ENCODE measurements around the gene NELL2. TPM values are rescaled to one million over a fixed set of nuclear protein-coding genes. Genes with fewer than 3 reads are reported as not detected.
"Not testable (repeated sequence)": the region's sequence is repeated elsewhere in the genome, so short reads cannot be mapped to it uniquely, and the experiment has no call there.

NELL2 gene
- total RNA-seq, 1 donor from 2014 or later = 1.7 TPM

DNA sequence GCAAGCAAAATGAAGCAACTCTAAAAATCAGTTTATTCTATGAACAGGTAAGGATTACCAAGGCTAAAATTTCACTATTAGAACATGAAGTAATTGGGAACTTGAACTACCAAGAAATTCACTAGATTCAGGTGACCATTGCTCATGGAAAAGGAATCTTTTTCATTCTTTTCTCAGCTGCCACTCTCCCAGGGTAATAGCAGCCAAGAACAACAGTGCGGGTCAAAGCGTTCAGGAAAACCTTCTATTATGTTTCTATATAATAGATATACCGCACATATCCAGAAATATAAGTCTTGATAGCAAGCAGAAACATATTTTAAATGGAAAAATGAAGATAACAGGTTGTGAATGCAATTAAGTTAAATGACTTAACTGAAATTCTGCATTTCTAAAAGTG lies 125.6 kb downstream of the NELL2 start:
- H3K27ac Mint-ChIP-seq (ENCODE audit: unreplicated experiment) = no peak overlapping the region
- TF ChIP-seq, protein P1, sequence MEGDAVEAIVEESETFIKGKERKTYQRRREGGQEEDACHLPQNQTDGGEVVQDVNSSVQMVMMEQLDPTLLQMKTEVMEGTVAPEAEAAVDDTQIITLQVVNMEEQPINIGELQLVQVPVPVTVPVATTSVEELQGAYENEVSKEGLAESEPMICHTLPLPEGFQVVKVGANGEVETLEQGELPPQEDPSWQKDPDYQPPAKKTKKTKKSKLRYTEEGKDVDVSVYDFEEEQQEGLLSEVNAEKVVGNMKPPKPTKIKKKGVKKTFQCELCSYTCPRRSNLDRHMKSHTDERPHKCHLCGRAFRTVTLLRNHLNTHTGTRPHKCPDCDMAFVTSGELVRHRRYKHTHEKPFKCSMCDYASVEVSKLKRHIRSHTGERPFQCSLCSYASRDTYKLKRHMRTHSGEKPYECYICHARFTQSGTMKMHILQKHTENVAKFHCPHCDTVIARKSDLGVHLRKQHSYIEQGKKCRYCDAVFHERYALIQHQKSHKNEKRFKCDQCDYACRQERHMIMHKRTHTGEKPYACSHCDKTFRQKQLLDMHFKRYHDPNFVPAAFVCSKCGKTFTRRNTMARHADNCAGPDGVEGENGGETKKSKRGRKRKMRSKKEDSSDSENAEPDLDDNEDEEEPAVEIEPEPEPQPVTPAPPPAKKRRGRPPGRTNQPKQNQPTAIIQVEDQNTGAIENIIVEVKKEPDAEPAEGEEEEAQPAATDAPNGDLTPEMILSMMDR (IDR thresholded peaks at IDR 0.05; ENCODE audit: unreplicated experiment) = no peak
- no peaks in the 10 kb centered on the region for H3K36me3 Mint-ChIP-seq (ENCODE audit: low read depth, unreplicated experiment)
- H3K9me3 Mint-ChIP-seq (ENCODE audit: unreplicated experiment) = no peaks in the 10 kb centered on the region
- H3K4me1 Mint-ChIP-seq (ENCODE audit: unreplicated experiment) = no peaks in the 10 kb centered on the region
- no peaks in the 10 kb centered on the region for H3K27me3 Mint-ChIP-seq (ENCODE audit: unreplicated experiment)
- no peak overlapping the region for H3K4me3 Mint-ChIP-seq (ENCODE audit: unreplicated experiment)
- DNase-seq (ENCODE audit: low spot score) = no peak

DNA sequence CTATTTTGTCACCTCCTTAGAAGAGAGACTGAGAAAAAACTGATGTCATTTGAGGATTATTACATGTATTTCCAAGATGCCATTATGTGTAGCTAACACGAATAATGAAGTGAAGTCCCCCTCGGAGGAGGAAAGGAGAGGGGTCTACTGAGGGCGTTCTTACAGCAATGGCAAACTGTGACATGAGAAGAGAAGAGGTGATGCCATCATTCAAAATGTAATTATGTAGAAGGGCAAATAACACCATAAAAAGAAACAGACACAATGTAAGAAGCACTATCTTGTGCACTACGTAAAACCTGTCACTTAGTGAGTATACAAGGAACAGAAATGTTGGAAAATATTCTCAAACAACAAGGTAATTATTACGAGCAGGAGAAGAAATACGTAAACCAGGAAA lies 126.5 kb downstream of the NELL2 start:
- H3K27me3 Mint-ChIP-seq (ENCODE audit: unreplicated experiment) = no peaks in the 10 kb centered on the region
- H3K4me3 Mint-ChIP-seq (ENCODE audit: unreplicated experiment) = no peak overlapping the region
- no peak overlapping the region for H3K27ac Mint-ChIP-seq (ENCODE audit: unreplicated experiment)
- no peaks in the 10 kb centered on the region for H3K4me1 Mint-ChIP-seq (ENCODE audit: unreplicated experiment)
- TF ChIP-seq, protein P1 (IDR thresholded peaks at IDR 0.05; ENCODE audit: unreplicated experiment) = no peak
- no peaks in the 10 kb centered on the region for H3K36me3 Mint-ChIP-seq (ENCODE audit: low read depth, unreplicated experiment)
- no peaks in the 10 kb centered on the region for H3K9me3 Mint-ChIP-seq (ENCODE audit: unreplicated experiment)
- DNase-seq (ENCODE audit: low spot score) = no peak

DNA sequence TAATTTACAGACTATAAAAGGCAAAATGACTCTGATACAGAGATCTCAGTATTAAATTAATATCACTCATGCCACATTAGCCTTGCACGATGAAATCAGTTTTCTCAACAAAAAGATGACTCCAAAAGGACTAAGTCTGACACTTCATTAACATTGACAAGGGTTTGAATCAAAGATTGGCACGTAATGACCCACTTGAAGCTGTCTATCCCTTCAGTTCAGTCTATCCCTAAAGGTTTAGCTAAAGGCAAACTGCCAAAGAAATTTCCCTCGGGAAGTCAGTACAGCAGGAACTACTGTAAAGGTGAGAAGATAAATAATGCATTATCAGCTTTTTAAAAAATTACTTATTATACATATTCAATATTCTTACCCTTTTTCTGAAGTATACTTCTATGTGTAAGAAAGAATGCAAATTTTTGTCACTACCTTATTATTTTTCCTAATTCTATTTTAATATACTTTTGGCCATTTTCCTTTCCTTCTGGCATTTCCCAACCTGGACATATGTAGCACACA lies 127.1 kb downstream of the NELL2 start:
- Mint-ChIP-seq H3K4me1 (ENCODE audit: unreplicated experiment) (no peaks in the 10 kb centered on the region), H3K4me3 (ENCODE audit: unreplicated experiment) (no peak overlapping the region), H3K27ac (ENCODE audit: unreplicated experiment) (no peak overlapping the region), H3K27me3 (ENCODE audit: unreplicated experiment) (no peaks in the 10 kb centered on the region), H3K36me3 (ENCODE audit: low read depth, unreplicated experiment) (no peaks in the 10 kb centered on the region), H3K9me3 (ENCODE audit: unreplicated experiment) (no peaks in the 10 kb centered on the region)
- no peak for DNase-seq (ENCODE audit: low spot score)
- TF ChIP-seq, protein P1 (IDR thresholded peaks at IDR 0.05; ENCODE audit: unreplicated experiment) = no peak

DNA sequence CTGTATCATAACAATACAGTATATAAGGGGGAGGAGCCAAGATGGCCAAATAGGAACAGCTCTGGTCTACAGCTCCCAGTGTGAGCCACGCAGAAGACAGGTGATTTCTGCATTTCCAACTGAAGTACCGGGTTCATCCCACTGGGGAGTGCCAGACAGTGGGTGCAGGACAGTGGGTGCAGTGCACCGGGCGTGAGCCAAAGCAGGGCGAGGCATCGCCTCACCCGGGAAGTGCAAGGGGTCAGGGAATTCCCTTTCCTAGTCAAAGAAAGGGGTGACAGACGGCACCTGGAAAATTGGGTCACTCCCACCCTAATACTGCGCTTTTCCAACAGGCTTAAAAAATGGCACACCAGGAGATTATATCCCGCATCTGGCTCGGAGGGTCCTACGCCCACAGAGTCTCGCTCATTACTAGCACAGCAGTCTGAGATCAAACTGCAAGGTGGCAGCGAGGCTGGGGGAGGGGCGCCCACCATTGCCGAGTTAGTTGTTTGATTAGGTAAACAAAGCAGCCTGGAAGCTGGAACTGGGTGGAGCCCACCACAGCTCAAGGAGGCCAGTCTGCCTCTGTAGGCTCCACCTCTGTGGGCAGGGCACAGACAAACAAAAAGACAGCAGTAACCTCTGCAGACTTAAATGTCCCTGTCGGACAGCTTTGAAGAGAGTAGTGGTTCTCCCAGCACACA lies 134.7 kb downstream of the NELL2 start:
- not testable (repeated sequence) for H3K27ac Mint-ChIP-seq (ENCODE audit: unreplicated experiment); DNase-seq (ENCODE audit: low spot score); H3K4me1 Mint-ChIP-seq (ENCODE audit: unreplicated experiment); H3K4me3 Mint-ChIP-seq (ENCODE audit: unreplicated experiment); H3K9me3 Mint-ChIP-seq (ENCODE audit: unreplicated experiment); H3K36me3 Mint-ChIP-seq (ENCODE audit: low read depth, unreplicated experiment); H3K27me3 Mint-ChIP-seq (ENCODE audit: unreplicated experiment)

DNA sequence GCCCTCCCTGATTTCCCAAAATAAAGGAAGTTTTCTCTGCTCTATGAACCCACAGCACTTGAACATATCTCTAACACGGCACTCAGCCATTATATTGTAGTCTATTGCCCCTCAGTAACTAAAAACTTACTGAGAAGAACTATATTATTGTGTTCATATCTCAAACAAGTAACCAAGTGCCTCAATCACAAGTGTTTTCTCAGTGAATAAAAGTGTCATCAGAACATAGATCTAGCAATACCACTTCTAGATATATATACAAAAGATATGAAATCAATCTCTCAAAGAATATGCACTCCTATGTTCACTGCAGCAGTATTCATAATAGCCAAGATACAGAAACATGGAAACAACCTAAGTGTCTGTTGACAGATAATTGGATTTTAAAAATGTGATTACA lies 138.1 kb downstream of the NELL2 start:
- Mint-ChIP-seq H3K27me3 (ENCODE audit: unreplicated experiment) (no peaks in the 10 kb centered on the region), H3K36me3 (ENCODE audit: low read depth, unreplicated experiment) (no peaks in the 10 kb centered on the region), H3K4me3 (ENCODE audit: unreplicated experiment) (no peak overlapping the region), H3K9me3 (ENCODE audit: unreplicated experiment) (no peaks in the 10 kb centered on the region), H3K4me1 (ENCODE audit: unreplicated experiment) (no peaks in the 10 kb centered on the region), H3K27ac (ENCODE audit: unreplicated experiment) (no peak overlapping the region)
- DNase-seq (ENCODE audit: low spot score) = no peak
- TF ChIP-seq, protein P1 (IDR thresholded peaks at IDR 0.05; ENCODE audit: unreplicated experiment) = no peak

Measured in endothelial cell (in vitro differentiated cells).